CD4-positive, alpha-beta T cell (primary cell): ENCODE measurements around the gene LMNB1. TPM values are rescaled to one million over a fixed set of nuclear protein-coding genes. Genes with fewer than 3 reads are reported as not detected.

Source experiments
- ATAC-seq: fragments of 200-7000 bp; cut with Tn5 transposase; one replicate; pipeline ENCODE4 v1.10.0; 2022; ENCODE audit warnings: mild to moderate bottlenecking; ENCODE audit not compliant: poor library complexity
- CTCF ChIA-PET: fragments of 350-600 bp; sonication (Branson Sonifier 250); formaldehyde crosslinking; loops from one replicate; lab custom pipeline; 2021; ENCODE audit warnings: antibody characterized with exemption, inconsistent platforms; lab: Charles Lee
- POLR2A ChIA-PET: fragments of 350-600 bp; sonication (Branson Sonifier 250); formaldehyde crosslinking; loops from one replicate; lab custom pipeline; 2021; ENCODE audit warnings: antibody characterized with exemption, inconsistent platforms; lab: Charles Lee
- DNase-seq, 14 experiments: peaks; one replicate each; pipeline ENCODE4 v3.0.0-alpha.2; 2013 to 2020; ENCODE audit warnings: mixed read lengths in 2 of 14
- H3K27ac ChIP-seq, 2 donors: one replicate each; pipeline versions ENCODE4 v1.5.1 to v1.7.0; 2013; ENCODE audit warnings: low read length in 2 of 2, low read depth in 1 of 2, mild to moderate bottlenecking in 1 of 2
- H3K27me3 ChIP-seq, 2 experiments: 1 replicate in 1 of 2; 2 replicates in 1 of 2; pipeline versions ENCODE4 v1.6.1 to v1.7.0; 2013; ENCODE audit warnings: low read length in 2 of 2, control low read depth in 1 of 2, mild to moderate bottlenecking in 1 of 2, moderate library complexity in 1 of 2; ENCODE audit not compliant: insufficient read depth in 2 of 2, control insufficient read depth in 1 of 2
- H3K36me3 ChIP-seq: one replicate; pipeline ENCODE4 v1.6.1; 2013; ENCODE audit warnings: low read length, control low read depth; ENCODE audit not compliant: insufficient read depth
- H3K4me1 ChIP-seq: one replicate; pipeline ENCODE4 v1.6.1; 2013; ENCODE audit warnings: low read length, control low read depth; ENCODE audit not compliant: insufficient read depth
- H3K4me3 ChIP-seq: one replicate; pipeline ENCODE4 v1.5.1; 2013; ENCODE audit warnings: mild to moderate bottlenecking, low read length, moderate library complexity
- H3K9me3 ChIP-seq, 2 experiments: 1 replicate in 1 of 2; 2 replicates in 1 of 2; pipeline versions ENCODE4 v1.6.1 to v1.7.0; 2013; ENCODE audit warnings: low read length in 2 of 2, mild to moderate bottlenecking in 2 of 2, control low read depth in 1 of 2, moderate library complexity in 1 of 2; ENCODE audit not compliant: control insufficient read depth in 1 of 2, insufficient read depth in 1 of 2
- H3K27ac Mint-ChIP-seq: one replicate; pipeline ENCODE4 v1.8.0; 2020; ENCODE audit warnings: mixed read lengths
- H3K27me3 Mint-ChIP-seq: one replicate; pipeline ENCODE4 v1.8.0; 2021; ENCODE audit warnings: mixed read lengths
- H3K36me3 Mint-ChIP-seq: one replicate; pipeline ENCODE4 v1.8.0; 2021; ENCODE audit warnings: low read depth, mixed read lengths
- H3K4me1 Mint-ChIP-seq: one replicate; pipeline ENCODE4 v1.8.0; 2021; ENCODE audit warnings: low read depth, mixed read lengths
- H3K4me3 Mint-ChIP-seq: one replicate; pipeline ENCODE4 v1.8.0; 2020; ENCODE audit warnings: mild to moderate bottlenecking, mixed read lengths
- H3K9me3 Mint-ChIP-seq: one replicate; pipeline ENCODE4 v1.8.0; 2020; ENCODE audit warnings: mixed read lengths
- intact Hi-C, 2 experiments: fragments of 100-400 bp; cut with DNase I in 1 of 2; cut with micrococcal nuclease in 1 of 2; formaldehyde crosslinking; loops; one replicate each; pipeline versions ENCODE4 v1.15.1 to v1.9.0; 2023 to 2025; cut with DNase I, micrococcal nuclease
- total RNA-seq, 174 experiments: library from RNA in 2 of 174; stranded (reverse) in 2 of 174; gene quantifications; one replicate each; pipeline ENCODE4 v1.2.3 and lab custom pipeline; 2021 to 2026
- TF ChIP-seq, protein P1 (sequence below): fragments of 200-600 bp; IDR thresholded peaks from one replicate; pipeline ENCODE4 v1.8.0; 2022; ENCODE audit warnings: antibody characterized with exemption, mild to moderate bottlenecking

The LMNB1 gene
- total RNA-seq, 2 experiments from 2014 or later, result 30.6 to 31.1 TPM

DNA sequence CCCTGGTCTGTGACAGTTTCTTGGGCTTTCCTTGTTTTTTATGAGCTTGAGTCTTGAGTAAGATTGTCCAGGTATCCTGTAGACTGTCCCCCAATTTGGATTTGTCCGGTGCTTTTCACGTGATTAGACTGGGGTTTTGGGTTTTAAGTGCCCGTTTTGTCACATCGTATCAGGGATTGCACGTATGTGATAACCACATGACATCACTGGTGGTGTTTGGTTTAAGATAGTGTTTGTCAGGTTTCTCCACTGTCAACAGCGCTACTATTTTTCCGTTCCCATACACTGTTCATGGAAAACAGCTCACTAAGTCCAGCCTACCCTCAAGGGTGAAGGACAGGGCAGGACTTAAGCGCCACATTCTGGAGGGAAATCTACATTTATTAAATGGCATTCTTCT lies 39.7 kb downstream of the LMNB1 start:
- TF ChIP-seq, protein P1, sequence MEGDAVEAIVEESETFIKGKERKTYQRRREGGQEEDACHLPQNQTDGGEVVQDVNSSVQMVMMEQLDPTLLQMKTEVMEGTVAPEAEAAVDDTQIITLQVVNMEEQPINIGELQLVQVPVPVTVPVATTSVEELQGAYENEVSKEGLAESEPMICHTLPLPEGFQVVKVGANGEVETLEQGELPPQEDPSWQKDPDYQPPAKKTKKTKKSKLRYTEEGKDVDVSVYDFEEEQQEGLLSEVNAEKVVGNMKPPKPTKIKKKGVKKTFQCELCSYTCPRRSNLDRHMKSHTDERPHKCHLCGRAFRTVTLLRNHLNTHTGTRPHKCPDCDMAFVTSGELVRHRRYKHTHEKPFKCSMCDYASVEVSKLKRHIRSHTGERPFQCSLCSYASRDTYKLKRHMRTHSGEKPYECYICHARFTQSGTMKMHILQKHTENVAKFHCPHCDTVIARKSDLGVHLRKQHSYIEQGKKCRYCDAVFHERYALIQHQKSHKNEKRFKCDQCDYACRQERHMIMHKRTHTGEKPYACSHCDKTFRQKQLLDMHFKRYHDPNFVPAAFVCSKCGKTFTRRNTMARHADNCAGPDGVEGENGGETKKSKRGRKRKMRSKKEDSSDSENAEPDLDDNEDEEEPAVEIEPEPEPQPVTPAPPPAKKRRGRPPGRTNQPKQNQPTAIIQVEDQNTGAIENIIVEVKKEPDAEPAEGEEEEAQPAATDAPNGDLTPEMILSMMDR, result no peak
- no peaks in the 10 kb centered on the region for H3K9me3 ChIP-seq
- peak in 1 of 14 experiments; percentile 30 for DNase-seq
- Mint-ChIP-seq H3K27me3 (no peaks in the 10 kb centered on the region), H3K4me1 (peaks cover 8% of the 10 kb centered on the region), H3K4me3 (no peak overlapping the region), H3K27ac (no peak overlapping the region), H3K36me3 (peaks cover 71% of the 10 kb centered on the region), H3K9me3 (no peaks in the 10 kb centered on the region)
- no peak overlapping the region for H3K27ac ChIP-seq
- peaks cover 46% of the 10 kb centered on the region for H3K36me3 ChIP-seq
- H3K4me3 ChIP-seq, result no peak overlapping the region
- peaks cover 8% of the 10 kb centered on the region for H3K4me1 ChIP-seq
- intact Hi-C loops, result no loop called here
- no peak for ATAC-seq
- CTCF ChIA-PET, result no interaction called here
- POLR2A ChIA-PET, result no interaction called here
- H3K27me3 ChIP-seq, result no peaks in the 10 kb centered on the region

DNA sequence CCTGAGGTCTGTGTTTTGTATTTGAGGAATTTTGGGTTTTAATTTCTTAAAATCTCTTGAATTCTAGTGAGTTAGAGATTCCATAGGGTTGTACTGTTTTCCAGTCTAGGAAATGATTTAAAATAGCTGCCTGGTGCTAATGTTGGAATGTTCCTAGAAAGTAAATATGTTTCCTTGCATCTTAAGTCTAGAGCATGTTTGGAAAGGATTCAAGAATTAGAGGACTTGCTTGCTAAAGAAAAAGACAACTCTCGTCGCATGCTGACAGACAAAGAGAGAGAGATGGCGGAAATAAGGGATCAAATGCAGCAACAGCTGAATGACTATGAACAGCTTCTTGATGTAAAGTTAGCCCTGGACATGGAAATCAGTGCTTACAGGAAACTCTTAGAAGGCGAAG lies 41.8 kb downstream of the LMNB1 start:
- Mint-ChIP-seq H3K4me3 (no peak overlapping the region), H3K36me3 (peaks cover 73% of the 10 kb centered on the region), H3K4me1 (no peaks in the 10 kb centered on the region), H3K27me3 (no peaks in the 10 kb centered on the region), H3K9me3 (no peaks in the 10 kb centered on the region), H3K27ac (no peak overlapping the region)
- Histone ChIP-seq H3K9me3 (no peaks in the 10 kb centered on the region), H3K36me3 (peaks cover 58% of the 10 kb centered on the region), H3K4me3 (no peak overlapping the region), H3K27me3 (no peaks in the 10 kb centered on the region), H3K27ac (no peak overlapping the region), H3K4me1 (no peaks in the 10 kb centered on the region)
- DNase-seq (no peak), ATAC-seq (no peak)
- ChIA-PET POLR2A (interaction anchor here (0.6 to 0.8 kb wide), 2 partner anchors 9 to 33 kb away, joined by 3 read pairs; no protein-coding TSS in a partner anchor), CTCF (no interaction called here)
- intact Hi-C loops, result no loop called here
- TF ChIP-seq, protein P1, result no peak

DNA sequence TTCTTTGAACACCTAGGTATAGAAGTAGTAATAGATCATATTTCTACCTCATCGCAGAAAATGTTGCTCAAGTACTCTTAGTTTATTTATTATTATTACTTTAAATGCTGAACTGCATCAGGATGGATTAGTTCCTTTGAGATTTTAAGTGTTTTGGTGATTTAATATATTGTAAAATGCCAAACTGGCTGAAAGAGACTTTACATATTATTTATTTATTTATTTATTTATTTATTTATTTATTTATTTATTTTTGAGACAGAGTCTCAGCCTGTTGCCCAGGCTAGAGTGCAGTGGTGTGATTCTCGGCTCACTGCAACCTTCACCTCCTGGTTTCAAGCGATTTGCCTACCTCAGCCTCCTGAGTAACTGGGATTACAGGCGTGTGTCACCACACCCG lies 42.3 kb downstream of the LMNB1 start:
- Histone ChIP-seq H3K9me3 (no peaks in the 10 kb centered on the region), H3K4me3 (no peak overlapping the region), H3K4me1 (no peaks in the 10 kb centered on the region), H3K36me3 (peaks cover 58% of the 10 kb centered on the region), H3K27ac (no peak overlapping the region), H3K27me3 (no peaks in the 10 kb centered on the region)
- H3K36me3 Mint-ChIP-seq, result peaks cover 73% of the 10 kb centered on the region
- H3K9me3 Mint-ChIP-seq, result no peaks in the 10 kb centered on the region
- H3K4me3 Mint-ChIP-seq, result no peak overlapping the region
- no peaks in the 10 kb centered on the region for H3K27me3 Mint-ChIP-seq
- ATAC-seq, result no peak
- intact Hi-C loops, result no loop called here
- POLR2A ChIA-PET, result interaction anchor here (0.8 kb wide), 1 partner anchor 9 kb away, joined by 3 read pairs; no protein-coding TSS in a partner anchor
- H3K4me1 Mint-ChIP-seq, result no peaks in the 10 kb centered on the region
- H3K27ac Mint-ChIP-seq, result no peak overlapping the region
- CTCF ChIA-PET, result no interaction called here
- TF ChIP-seq, protein P1, result no peak
- no peak for DNase-seq
